Measurements from ENCODE around the gene ABCA3.

Gene ABCA3

GRCh38 chr16:2350500-2350899 is 10.0 kb upstream of the ABCA3 start:
- DNase-seq = no peak

GRCh38 chr16:2343211-2343610 is 2.7 kb upstream of the ABCA3 start:
- DNase-seq = no peak

GRCh38 chr16:2341456-2342447 is 1.2 kb upstream of the ABCA3 start:
- DNase-seq = no peak

- DNase-seq = peak; percentile 85
These were observed 725 bp downstream of the ABCA3 start for GRCh38 chr16:2339521-2340484.

- DNase-seq = no peak
These were observed 2.9 kb downstream of the ABCA3 start for GRCh38 chr16:2337431-2338296.

GRCh38 chr16:2335286-2335895 is 5.1 kb downstream of the ABCA3 start:
- DNase-seq = no peak

GRCh38 chr16:2333772-2334379 is 6.7 kb downstream of the ABCA3 start:
- no peak for DNase-seq

- no peak for DNase-seq
These were observed 7.3 kb downstream of the ABCA3 start for GRCh38 chr16:2333231-2333630.

GRCh38 chr16:2331931-2332267 is 8.6 kb downstream of the ABCA3 start:
- DNase-seq = no peak

GRCh38 chr16:2331199-2331930 is 9.2 kb downstream of the ABCA3 start:
- DNase-seq = no peak

- DNase-seq = no peak
These were observed 11.0 kb downstream of the ABCA3 start for GRCh38 chr16:2329532-2329931.

GRCh38 chr16:2328428-2328827 is 12.1 kb downstream of the ABCA3 start:
- no peak for DNase-seq

- no peak for DNase-seq
These were observed 14.3 kb downstream of the ABCA3 start for GRCh38 chr16:2326191-2326590.

- no peak for DNase-seq
These were observed 14.7 kb downstream of the ABCA3 start for GRCh38 chr16:2325791-2326190.

- no peak for DNase-seq
These were observed 15.3 kb downstream of the ABCA3 start for GRCh38 chr16:2325181-2325580.

GRCh38 chr16:2324296-2324859 is 16.1 kb downstream of the ABCA3 start:
- no peak for DNase-seq

GRCh38 chr16:2323701-2324100 is 16.8 kb downstream of the ABCA3 start:
- DNase-seq = no peak

GRCh38 chr16:2319606-2320005 is 20.9 kb downstream of the ABCA3 start:
- DNase-seq = no peak

- DNase-seq = no peak
These were observed 23.1 kb downstream of the ABCA3 start for GRCh38 chr16:2317231-2318020.
